ENCODE measurements around the gene COQ10A. TPM values are rescaled to one million over a fixed set of nuclear protein-coding genes. Genes with fewer than 3 reads are reported as not detected.
A peak's percentile ranks its signal among the peaks of the same experiment; 100 is the strongest.

COQ10A gene
- total and polyA plus RNA-seq, 2 of the 13 experiments (the other 11 are each of a cell fraction or from before 2014, with no cell fraction given), result 21.0 to 37.3 TPM

GRCh38 chr12:56229916-56230431 is 36.8 kb upstream of the COQ10A start, which contains the start of gene SLC39A5 (continued):
- peak; percentile 76; the same call in 1 of the 2 replicates for TF ChIP-seq ZC3H4 (CRISPR knock-in tag; IDR thresholded peaks at IDR 0.05; ENCODE audit: borderline replicate concordance)
- TF ChIP-seq ZNF430 (CRISPR knock-in tag; IDR thresholded peaks at IDR 0.05), result 0 out of 2 replicates have a peak, but pooled peaks have one; percentile 20
- no peak for TF ChIP-seq THYN1 (CRISPR knock-in tag; IDR thresholded peaks at IDR 0.05; ENCODE audit: borderline replicate concordance, low read depth)
- TF ChIP-seq ZNF547 (CRISPR knock-in tag; IDR thresholded peaks at IDR 0.05), result 0 out of 2 replicates have a peak, but pooled peaks have one; percentile 41
- peak; percentile 20 for TF ChIP-seq PCBP2 (optimal IDR thresholded peaks at IDR 0.05; ENCODE audit: low read depth, low read length, poor library complexity, severe bottlenecking)
- TF ChIP-seq HNF4G (IDR thresholded peaks at IDR 0.05; ENCODE audit: borderline replicate concordance, low read depth, low read length), result peak; percentile 48; the same call in 1 of the 2 replicates
- TF ChIP-seq HNF4G (CRISPR knock-in tag; IDR thresholded peaks at IDR 0.05; ENCODE audit: borderline replicate concordance, low read depth), result no peak
- TF ChIP-seq NR2F2 (IDR thresholded peaks at IDR 0.05; ENCODE audit: borderline replicate concordance, low read depth), result peak; percentile 6; the same call in 1 of the 2 replicates
- 0 out of 2 replicates have a peak, but pooled peaks have one; percentile 20 for TF ChIP-seq PATZ1 (CRISPR knock-in tag; IDR thresholded peaks at IDR 0.05)
- no peak for TF ChIP-seq PRDM10 (CRISPR knock-in tag; IDR thresholded peaks at IDR 0.05; ENCODE audit: low read depth)
- no peak for TF ChIP-seq SOX6 (IDR thresholded peaks at IDR 0.05)
- 0 out of 2 replicates have a peak, but pooled peaks have one; percentile 4 for TF ChIP-seq SOX6 (CRISPR knock-in tag; IDR thresholded peaks at IDR 0.05)

All from HepG2 (cell line).